PC-3 (cell line): ENCODE data around the gene NTM.

Source experiments
- CTCF ChIP-seq: fragments of 300-600 bp; sonication (generic); conservative IDR thresholded peaks from 2 replicates; pipeline ENCODE4 v1.5.1; 2017; ENCODE audit warnings: antibody characterized with exemption, low read depth, mild to moderate bottlenecking, low read length
- EZH2 ChIP-seq: fragments of 300-600 bp; sonication (generic); IDR thresholded peaks from one replicate; pipeline ENCODE4 v1.6.1; 2017; ENCODE audit warnings: antibody characterized with exemption, mild to moderate bottlenecking, low read length; ENCODE audit not compliant: unreplicated experiment

- TF ChIP-seq CTCF, result no peak
- no peak for TF ChIP-seq EZH2
Observed at GRCh38 chr11:131503017-131503416, 132.6 kb downstream of the NTM start.
